GM23338 (cell line): ENCODE measurements around the gene TBCC. TPM values are rescaled to one million over a fixed set of nuclear protein-coding genes. Genes with fewer than 3 reads are reported as not detected.

ENCODE experiments used
- ATAC-seq: fragments of 200-7000 bp; cut with Tn5 transposase; 3 replicates; pipeline ENCODE4 v1.9.1; 2020
- DNase-seq: peaks from one replicate; pipeline ENCODE4 v3.0.0-alpha.2; 2015; ENCODE audit warnings: low spot score
- H2AFZ ChIP-seq: fragments of 200-600 bp; sonication (generic); 2 replicates; pipeline ENCODE4 v1.8.0; 2016; ENCODE audit warnings: antibody characterized with exemption, mild to moderate bottlenecking, moderate library complexity
- H3F3A ChIP-seq: fragments of 200-600 bp; sonication (generic); replicated peaks from 2 replicates; pipeline ENCODE4 v1.8.0; 2017; ENCODE audit warnings: antibody characterized with exemption, mixed run types, low read depth
- H3K27ac ChIP-seq: fragments of 200-600 bp; sonication (generic); 2 replicates; pipeline ENCODE4 v1.6.1; 2016; ENCODE audit warnings: low read depth
- H3K27me3 ChIP-seq: fragments of 200-600 bp; sonication (generic); 2 replicates; pipeline ENCODE4 v1.8.0; 2016; ENCODE audit warnings: mild to moderate bottlenecking, mixed run types, moderate library complexity; ENCODE audit not compliant: insufficient read depth
- H3K36me3 ChIP-seq: fragments of 200-600 bp; sonication (generic); 2 replicates; pipeline ENCODE4 v1.8.0; 2016; ENCODE audit warnings: mild to moderate bottlenecking; ENCODE audit not compliant: insufficient read depth
- H3K4me1 ChIP-seq: fragments of 200-600 bp; sonication (generic); 2 replicates; pipeline ENCODE4 v1.8.0; 2016; ENCODE audit warnings: mild to moderate bottlenecking, moderate library complexity; ENCODE audit not compliant: insufficient read depth
- H3K4me2 ChIP-seq: fragments of 200-600 bp; sonication (generic); 2 replicates; pipeline ENCODE4 v1.7.1; 2017; ENCODE audit warnings: mixed run types
- H3K4me3 ChIP-seq: fragments of 200-600 bp; sonication (generic); 2 replicates; pipeline ENCODE4 v1.6.1; 2016; ENCODE audit warnings: mixed run types
- H3K79me2 ChIP-seq: fragments of 200-600 bp; sonication (generic); replicated peaks from 2 replicates; pipeline ENCODE4 v1.8.0; 2017; ENCODE audit warnings: mild to moderate bottlenecking; ENCODE audit not compliant: insufficient read depth
- H3K9me2 ChIP-seq: fragments of 200-600 bp; sonication (generic); 2 replicates; pipeline ENCODE4 v1.8.0; 2017; ENCODE audit not compliant: insufficient read depth
- H4K20me1 ChIP-seq: fragments of 200-600 bp; sonication (generic); replicated peaks from 2 replicates; pipeline ENCODE4 v1.8.0; 2017; ENCODE audit warnings: mild to moderate bottlenecking; ENCODE audit not compliant: insufficient read depth
- H3K27ac Mint-ChIP-seq: 2 replicates; pipeline ENCODE4 v1.8.0; 2020; ENCODE audit warnings: inconsistent platforms, mild to moderate bottlenecking, moderate library complexity, mixed read lengths
- H3K27me3 Mint-ChIP-seq: 3 replicates; pipeline ENCODE4 v1.8.0; 2022; ENCODE audit warnings: low read depth, mild to moderate bottlenecking, moderate library complexity, mixed read lengths, inconsistent platforms; ENCODE audit not compliant: insufficient read depth, poor library complexity
- H3K36me3 Mint-ChIP-seq: 3 replicates; pipeline ENCODE4 v1.8.0; 2021; ENCODE audit warnings: low read depth, mild to moderate bottlenecking, inconsistent platforms, moderate library complexity, mixed read lengths
- H3K4me1 Mint-ChIP-seq: 3 replicates; pipeline ENCODE4 v1.8.0; 2020; ENCODE audit warnings: mild to moderate bottlenecking, inconsistent platforms, mixed read lengths
- H3K4me3 Mint-ChIP-seq: 3 replicates; pipeline ENCODE4 v1.8.0; 2021; ENCODE audit warnings: moderate library complexity, mild to moderate bottlenecking, inconsistent platforms, mixed read lengths
- H3K9me3 Mint-ChIP-seq: 3 replicates; pipeline ENCODE4 v1.8.0; 2020; ENCODE audit warnings: moderate library complexity, mild to moderate bottlenecking, inconsistent platforms, mixed read lengths
- CREB1 ChIP-seq: fragments of 250-450 bp; sonication (Bioruptor Pico); IDR thresholded peaks from 2 replicates; pipeline ENCODE4 v1.5.0; 2020; ENCODE audit warnings: low read depth, mild to moderate bottlenecking, moderate library complexity
- NANOG ChIP-seq: IDR thresholded peaks from 2 replicates; pipeline ENCODE4 v1.6.1; 2016; ENCODE audit warnings: antibody characterized with exemption, borderline replicate concordance
- STAT1 ChIP-seq: IDR thresholded peaks from one replicate; pipeline ENCODE4 v1.6.1; 2016; ENCODE audit warnings: antibody characterized with exemption; ENCODE audit not compliant: unreplicated experiment
- ZNF114 ChIP-seq: fragments of 250-450 bp; sonication (Bioruptor Pico); IDR thresholded peaks from 2 replicates; pipeline ENCODE4 v1.5.0; 2020; ENCODE audit warnings: mild to moderate bottlenecking, moderate library complexity
- ZNF331 ChIP-seq: fragments of 250-450 bp; sonication (Bioruptor Pico); IDR thresholded peaks from 2 replicates; pipeline ENCODE4 v1.5.0; 2020; ENCODE audit warnings: low read depth, mild to moderate bottlenecking, moderate library complexity
- polyA plus RNA-seq: library from polyadenylated mRNA; unstranded; fragments of >200 nt; fragmentation: Nextera tagmentation; extraction: Ambion mirVana; gene quantifications from 2 replicates; pipeline ENCODE4 v1.2.1, GENCODE V29; 2016
- total RNA-seq: library from RNA; depleted of rRNA; stranded (reverse); fragments of >200 nt; shearing (Covaris generic); gene quantifications from 2 replicates; pipeline ENCODE4 v1.2.3, GENCODE V29; 2014
- TF ChIP-seq, protein P1 (sequence below): IDR thresholded peaks from one replicate; pipeline ENCODE4 v1.6.1; 2018; ENCODE audit warnings: antibody characterized with exemption; ENCODE audit not compliant: unreplicated experiment
- TF ChIP-seq, protein P2 (sequence below), 2 experiments: fragments of 200-600 bp in 1 of 2; sonication (generic) in 1 of 2; conservative IDR thresholded peaks; 2 replicates each; pipeline versions ENCODE4 v1.5.1 to v1.6.1; 2016 to 2017; ENCODE audit warnings: antibody characterized with exemption in 2 of 2, low read depth in 2 of 2, mild to moderate bottlenecking in 2 of 2, moderate library complexity in 1 of 2

The TBCC gene
- total and polyA plus RNA-seq, 2 experiments from 2014 or later: 45.0 to 48.3 TPM

DNA sequence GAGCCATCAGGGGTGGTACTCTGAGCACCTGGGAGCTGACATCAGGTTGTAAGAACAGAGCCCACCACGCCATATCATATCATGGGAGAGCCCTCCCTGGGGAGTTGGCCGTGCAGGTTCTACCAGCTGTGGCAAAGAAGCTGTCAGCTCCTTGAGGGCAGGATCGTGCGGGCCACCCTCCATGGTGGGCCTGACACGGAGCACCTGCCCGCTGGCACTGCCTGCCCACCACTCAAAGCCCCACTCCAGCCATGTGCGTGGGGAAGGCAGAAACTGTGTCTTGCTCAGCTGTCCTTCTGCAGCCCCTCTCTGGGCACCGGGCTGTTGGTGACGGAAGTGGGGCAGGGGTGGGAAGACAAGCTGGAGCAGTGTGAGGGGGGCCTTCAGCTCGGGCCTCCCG, 37.8 kb downstream of the TBCC start (continued):
- TF ChIP-seq STAT1 (no peak), ZNF114 (CRISPR knock-in tag) (no peak), ZNF331 (CRISPR knock-in tag) (no peak), CREB1 (CRISPR knock-in tag) (no peak), NANOG (no peak)
- TF ChIP-seq, protein P1, sequence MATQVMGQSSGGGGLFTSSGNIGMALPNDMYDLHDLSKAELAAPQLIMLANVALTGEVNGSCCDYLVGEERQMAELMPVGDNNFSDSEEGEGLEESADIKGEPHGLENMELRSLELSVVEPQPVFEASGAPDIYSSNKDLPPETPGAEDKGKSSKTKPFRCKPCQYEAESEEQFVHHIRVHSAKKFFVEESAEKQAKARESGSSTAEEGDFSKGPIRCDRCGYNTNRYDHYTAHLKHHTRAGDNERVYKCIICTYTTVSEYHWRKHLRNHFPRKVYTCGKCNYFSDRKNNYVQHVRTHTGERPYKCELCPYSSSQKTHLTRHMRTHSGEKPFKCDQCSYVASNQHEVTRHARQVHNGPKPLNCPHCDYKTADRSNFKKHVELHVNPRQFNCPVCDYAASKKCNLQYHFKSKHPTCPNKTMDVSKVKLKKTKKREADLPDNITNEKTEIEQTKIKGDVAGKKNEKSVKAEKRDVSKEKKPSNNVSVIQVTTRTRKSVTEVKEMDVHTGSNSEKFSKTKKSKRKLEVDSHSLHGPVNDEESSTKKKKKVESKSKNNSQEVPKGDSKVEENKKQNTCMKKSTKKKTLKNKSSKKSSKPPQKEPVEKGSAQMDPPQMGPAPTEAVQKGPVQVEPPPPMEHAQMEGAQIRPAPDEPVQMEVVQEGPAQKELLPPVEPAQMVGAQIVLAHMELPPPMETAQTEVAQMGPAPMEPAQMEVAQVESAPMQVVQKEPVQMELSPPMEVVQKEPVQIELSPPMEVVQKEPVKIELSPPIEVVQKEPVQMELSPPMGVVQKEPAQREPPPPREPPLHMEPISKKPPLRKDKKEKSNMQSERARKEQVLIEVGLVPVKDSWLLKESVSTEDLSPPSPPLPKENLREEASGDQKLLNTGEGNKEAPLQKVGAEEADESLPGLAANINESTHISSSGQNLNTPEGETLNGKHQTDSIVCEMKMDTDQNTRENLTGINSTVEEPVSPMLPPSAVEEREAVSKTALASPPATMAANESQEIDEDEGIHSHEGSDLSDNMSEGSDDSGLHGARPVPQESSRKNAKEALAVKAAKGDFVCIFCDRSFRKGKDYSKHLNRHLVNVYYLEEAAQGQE: no peak
- TF ChIP-seq, protein P2, sequence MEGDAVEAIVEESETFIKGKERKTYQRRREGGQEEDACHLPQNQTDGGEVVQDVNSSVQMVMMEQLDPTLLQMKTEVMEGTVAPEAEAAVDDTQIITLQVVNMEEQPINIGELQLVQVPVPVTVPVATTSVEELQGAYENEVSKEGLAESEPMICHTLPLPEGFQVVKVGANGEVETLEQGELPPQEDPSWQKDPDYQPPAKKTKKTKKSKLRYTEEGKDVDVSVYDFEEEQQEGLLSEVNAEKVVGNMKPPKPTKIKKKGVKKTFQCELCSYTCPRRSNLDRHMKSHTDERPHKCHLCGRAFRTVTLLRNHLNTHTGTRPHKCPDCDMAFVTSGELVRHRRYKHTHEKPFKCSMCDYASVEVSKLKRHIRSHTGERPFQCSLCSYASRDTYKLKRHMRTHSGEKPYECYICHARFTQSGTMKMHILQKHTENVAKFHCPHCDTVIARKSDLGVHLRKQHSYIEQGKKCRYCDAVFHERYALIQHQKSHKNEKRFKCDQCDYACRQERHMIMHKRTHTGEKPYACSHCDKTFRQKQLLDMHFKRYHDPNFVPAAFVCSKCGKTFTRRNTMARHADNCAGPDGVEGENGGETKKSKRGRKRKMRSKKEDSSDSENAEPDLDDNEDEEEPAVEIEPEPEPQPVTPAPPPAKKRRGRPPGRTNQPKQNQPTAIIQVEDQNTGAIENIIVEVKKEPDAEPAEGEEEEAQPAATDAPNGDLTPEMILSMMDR (conservative IDR thresholded peaks at IDR 0.05; ENCODE audit: low read depth in 2 of 2): no peak

DNA sequence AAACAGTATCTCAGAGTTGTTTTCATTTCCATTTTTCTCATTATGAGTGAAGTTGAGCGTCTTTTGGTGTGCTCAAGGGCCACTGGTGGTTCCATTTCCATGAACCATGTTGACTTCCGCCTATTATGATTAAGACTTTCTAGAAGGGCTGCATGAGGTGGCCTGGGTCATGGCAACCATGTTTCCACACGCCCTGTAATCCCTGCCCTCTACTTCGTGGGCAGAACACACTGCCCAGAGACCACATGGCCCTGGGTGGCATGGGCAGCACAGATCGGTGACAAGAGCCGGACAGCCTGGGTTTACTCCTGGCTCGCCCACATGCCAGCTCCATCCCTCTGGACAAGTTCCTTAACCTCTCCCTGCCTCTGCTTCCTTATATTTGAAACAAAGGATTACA, 38.3 kb downstream of the TBCC start:
- DNase-seq (no peak), ATAC-seq (no peak)
- Histone ChIP-seq H4K20me1 (no peaks in the 10 kb centered on the region), H3K27me3 (no peaks in the 10 kb centered on the region), H3K27ac (no peak overlapping the region), H3K4me3 (no peak overlapping the region), H3K36me3 (no peaks in the 10 kb centered on the region), H2AFZ (no peak overlapping the region), H3K9me2 (no peaks in the 10 kb centered on the region), H3K79me2 (no peaks in the 10 kb centered on the region), H3K4me1 (peaks cover 3% of the 10 kb centered on the region; the same call in 1 of the 2 replicates), H3K4me2 (no peak overlapping the region), H3F3A (no peaks in the 10 kb centered on the region)
- H3K4me1 Mint-ChIP-seq: peaks cover 11% of the 10 kb centered on the region
- H3K36me3 Mint-ChIP-seq: peaks cover 3% of the 10 kb centered on the region; the same call in 1 of the 3 replicates
- no peak overlapping the region for H3K27ac Mint-ChIP-seq
- peaks cover 6% of the 10 kb centered on the region for H3K27me3 Mint-ChIP-seq
- no peak overlapping the region for H3K4me3 Mint-ChIP-seq
- TF ChIP-seq, protein P2 (conservative IDR thresholded peaks at IDR 0.05; ENCODE audit: low read depth in 2 of 2): no peak
- H3K9me3 Mint-ChIP-seq: peaks cover 11% of the 10 kb centered on the region
